Parathyroid adenoma (tissue), 2 donors: ENCODE data around the gene DHRS7C.

Source experiments
- H2AFZ ChIP-seq: fragments of 300-600 bp; sonication (generic); one replicate; pipeline ENCODE4 v1.7.0; 2017; ENCODE audit warnings: antibody characterized with exemption, mild to moderate bottlenecking
- H3K27ac ChIP-seq: fragments of 300-600 bp; sonication (generic); one replicate; pipeline ENCODE4 v1.7.0; 2017
- H3K27me3 ChIP-seq: fragments of 300-600 bp; sonication (generic); one replicate; pipeline ENCODE4 v1.7.0; 2017; ENCODE audit warnings: low read length; ENCODE audit not compliant: control insufficient read depth, insufficient read depth
- H3K36me3 ChIP-seq: fragments of 300-600 bp; sonication (generic); one replicate; pipeline ENCODE4 v1.7.0; 2017; ENCODE audit warnings: low read length; ENCODE audit not compliant: control insufficient read depth, insufficient read depth
- H3K4me1 ChIP-seq: fragments of 300-600 bp; sonication (generic); one replicate; pipeline ENCODE4 v1.7.0; 2017; ENCODE audit warnings: control low read depth
- H3K4me2 ChIP-seq: fragments of 300-600 bp; sonication (generic); one replicate; pipeline ENCODE4 v1.7.0; 2017; ENCODE audit warnings: low read length
- H3K4me3 ChIP-seq: fragments of 300-600 bp; sonication (generic); one replicate; pipeline ENCODE4 v1.7.0; 2017; ENCODE audit warnings: low read depth, low read length
- H3K79me2 ChIP-seq: fragments of 300-600 bp; sonication (generic); one replicate; pipeline ENCODE4 v1.7.0; 2017; ENCODE audit warnings: control low read depth
- H3K9ac ChIP-seq: fragments of 300-600 bp; sonication (generic); one replicate; pipeline ENCODE4 v1.7.0; 2017; ENCODE audit warnings: mild to moderate bottlenecking
- H3K9me3 ChIP-seq: fragments of 300-600 bp; sonication (generic); one replicate; pipeline ENCODE4 v1.7.0; 2017; ENCODE audit warnings: low read length; ENCODE audit not compliant: control insufficient read depth
- CTCF ChIP-seq: fragments of 300-600 bp; sonication (generic); IDR thresholded peaks from one replicate; pipeline ENCODE4 v1.7.0; 2017; ENCODE audit warnings: antibody characterized with exemption, mild to moderate bottlenecking
- donor health status: primary hyperparathyroidism.

DHRS7C gene

GRCh38 chr17:9790889-9791876, at the start of gene DHRS7C:
DHRS7C (minus strand) TSS chr17:9791592; CDS start chr17:9791284, 308 bp downstream.
- no peaks in the 10 kb centered on the region for H3K79me2 ChIP-seq
- no peak within 1 kb of the TSS for H2AFZ ChIP-seq
- no peak within 1 kb of the TSS for H3K9ac ChIP-seq
- H3K4me1 ChIP-seq: no peaks in the 10 kb centered on the region
- H3K4me2 ChIP-seq: no peak within 1 kb of the TSS
- no peaks in the 10 kb centered on the region for H3K27me3 ChIP-seq
- TF ChIP-seq CTCF: no peak
- no peaks in the 10 kb centered on the region for H3K36me3 ChIP-seq
- no peak within 1 kb of the TSS for H3K4me3 ChIP-seq
- H3K9me3 ChIP-seq: no peaks in the 10 kb centered on the region
- H3K27ac ChIP-seq: no peak within 1 kb of the TSS

GRCh38 chr17:9839433-9839832, 48.0 kb upstream of the DHRS7C start:
- H3K9me3 ChIP-seq: no peaks in the 10 kb centered on the region
- no peak overlapping the region for H2AFZ ChIP-seq
- H3K27me3 ChIP-seq: no peaks in the 10 kb centered on the region
- H3K4me2 ChIP-seq: no peak overlapping the region
- H3K36me3 ChIP-seq: no peaks in the 10 kb centered on the region
- no peaks in the 10 kb centered on the region for H3K4me1 ChIP-seq
- TF ChIP-seq CTCF: no peak
- H3K27ac ChIP-seq: no peak overlapping the region
- no peaks in the 10 kb centered on the region for H3K79me2 ChIP-seq
- no peak overlapping the region for H3K4me3 ChIP-seq
- no peak overlapping the region for H3K9ac ChIP-seq

GRCh38 chr17:9837551-9838471, 46.4 kb upstream of the DHRS7C start:
- H3K27ac ChIP-seq: no peak overlapping the region
- no peaks in the 10 kb centered on the region for H3K9me3 ChIP-seq
- no peaks in the 10 kb centered on the region for H3K27me3 ChIP-seq
- no peaks in the 10 kb centered on the region for H3K79me2 ChIP-seq
- no peak overlapping the region for H3K4me3 ChIP-seq
- TF ChIP-seq CTCF: no peak
- H3K36me3 ChIP-seq: no peaks in the 10 kb centered on the region
- H3K9ac ChIP-seq: no peak overlapping the region
- H3K4me1 ChIP-seq: no peaks in the 10 kb centered on the region
- no peak overlapping the region for H3K4me2 ChIP-seq
- H2AFZ ChIP-seq: no peak overlapping the region

GRCh38 chr17:9833922-9834321, 42.5 kb upstream of the DHRS7C start:
- Histone ChIP-seq H3K27me3 (no peaks in the 10 kb centered on the region), H3K4me2 (no peak overlapping the region), H3K4me1 (no peaks in the 10 kb centered on the region), H3K36me3 (no peaks in the 10 kb centered on the region), H3K79me2 (no peaks in the 10 kb centered on the region), H3K27ac (no peak overlapping the region), H2AFZ (no peak overlapping the region), H3K4me3 (no peak overlapping the region), H3K9ac (no peak overlapping the region), H3K9me3 (no peaks in the 10 kb centered on the region)
- no peak for TF ChIP-seq CTCF
